H1 (cell line): ENCODE data around the gene SNX3. TPM values are rescaled to one million over a fixed set of nuclear protein-coding genes. Genes with fewer than 3 reads are reported as not detected.
A peak's percentile ranks its signal among the peaks of the same experiment; 100 is the strongest.

Experiments
- CTCF ChIA-PET: fragments of 300-600 bp; sonication (Branson Sonifier 250); formaldehyde crosslinking; loops from one replicate; lab custom pipeline; 2021; ENCODE audit not compliant: partially characterized antibody; lab: Charles Lee
- POLR2A ChIA-PET: fragments of 300-600 bp; sonication (Branson Sonifier 250); formaldehyde crosslinking; loops from one replicate; lab custom pipeline; 2021; ENCODE audit warnings: inconsistent platforms; ENCODE audit not compliant: partially characterized antibody; lab: Charles Lee
- DNase-seq, 2 experiments: peaks; one replicate each; pipeline versions ENCODE4 v3.0.0 to v3.0.0-alpha.2; 2010 to 2022; ENCODE audit warnings: low spot score in 2 of 2, low read depth in 1 of 2, mixed read lengths in 1 of 2
- FAIRE-seq: peaks from 2 replicates; lab custom pipeline; 2011; peaks lifted over from hg19 to GRCh38; lab: Jason Lieb, UNC
- H2AFZ ChIP-seq: 2 replicates; pipeline ENCODE4 v1.8.1; 2012; ENCODE audit warnings: low read length, inconsistent platforms
- H2AK5ac ChIP-seq: 2 replicates; pipeline ENCODE4 v1.6.1; 2013; ENCODE audit warnings: low read depth, low read length
- H2BK120ac ChIP-seq: replicated peaks from 2 replicates; pipeline ENCODE3; 2013; ENCODE audit warnings: low read depth, low read length, inconsistent platforms
- H2BK12ac ChIP-seq: 2 replicates; pipeline ENCODE4 v1.6.1; 2013; ENCODE audit warnings: low read depth, low read length
- H2BK15ac ChIP-seq: 2 replicates; pipeline ENCODE4 v1.6.1; 2013; ENCODE audit warnings: low read length
- H2BK20ac ChIP-seq: 2 replicates; pipeline ENCODE4 v1.6.1; 2013; ENCODE audit warnings: low read length
- H2BK5ac ChIP-seq: 2 replicates; pipeline ENCODE4 v1.6.1; 2013; ENCODE audit warnings: low read depth, low read length
- H3K14ac ChIP-seq: 2 replicates; pipeline ENCODE4 v1.6.1; 2013; ENCODE audit warnings: inconsistent platforms; ENCODE audit not compliant: insufficient read length
- H3K18ac ChIP-seq: 2 replicates; pipeline ENCODE4 v1.6.1; 2013; ENCODE audit warnings: low read length; ENCODE audit errors: extremely low read depth
- H3K23ac ChIP-seq: 2 replicates; pipeline ENCODE4 v1.6.1; 2013; ENCODE audit warnings: inconsistent platforms; ENCODE audit not compliant: insufficient read length
- H3K23me2 ChIP-seq: 2 replicates; pipeline ENCODE4 v1.6.1; 2013; ENCODE audit warnings: low read depth, low read length
- H3K27ac ChIP-seq: 2 replicates; pipeline ENCODE4 v1.6.1; 2011; ENCODE audit warnings: low read depth, low read length, inconsistent platforms
- H3K27me3 ChIP-seq, 4 experiments: replicated peaks in 1 of 4; 1 replicate in 1 of 4; 2 replicates in 3 of 4; pipeline versions ENCODE4 v1.6.1 to v1.8.1; 2011 to 2013; ENCODE audit warnings: low read length in 3 of 4, mild to moderate bottlenecking in 3 of 4, inconsistent platforms in 2 of 4, mixed read lengths in 2 of 4, moderate library complexity in 1 of 4; ENCODE audit not compliant: control insufficient read depth in 3 of 4, insufficient read depth in 3 of 4; ENCODE audit errors: extremely low read depth in 1 of 4
- H3K36me3 ChIP-seq, 4 experiments: 2 replicates each; pipeline versions ENCODE4 v1.6.1 to v1.8.1; 2011 to 2013; ENCODE audit warnings: mild to moderate bottlenecking in 4 of 4, low read length in 3 of 4, moderate library complexity in 2 of 4, control low read depth in 1 of 4, inconsistent platforms in 1 of 4; ENCODE audit not compliant: insufficient read depth in 4 of 4, control insufficient read depth in 2 of 4
- H3K4ac ChIP-seq: replicated peaks from 2 replicates; pipeline ENCODE3; 2013; ENCODE audit warnings: low read length, low read depth, mixed read lengths, inconsistent platforms; ENCODE audit not compliant: insufficient read length
- H3K4me1 ChIP-seq, 4 experiments: replicated peaks in 1 of 4; 1 replicate in 1 of 4; 2 replicates in 3 of 4; pipeline versions ENCODE4 v1.6.1 to v1.8.1; 2011 to 2013; ENCODE audit warnings: low read length in 3 of 4, inconsistent platforms in 2 of 4, mixed read lengths in 1 of 4; ENCODE audit not compliant: insufficient read depth in 4 of 4, control insufficient read depth in 3 of 4
- H3K4me2 ChIP-seq, 2 experiments: 2 replicates each; pipeline versions ENCODE4 v1.6.1 to v1.8.1; 2011 to 2013; ENCODE audit warnings: low read depth in 2 of 2, low read length in 2 of 2, control low read depth in 1 of 2, inconsistent platforms in 1 of 2, mild to moderate bottlenecking in 1 of 2; ENCODE audit not compliant: insufficient read depth in 1 of 2
- H3K4me3 ChIP-seq, 4 experiments: fragments of 200-600, 300-600 bp in 1 of 4; sonication (generic), shearing (Covaris generic), sonication (Bioruptor Twin) in 1 of 4; 2 replicates each; pipeline versions ENCODE4 v1.5.1 to v1.8.1; 2011 to 2016; ENCODE audit warnings: low read length in 4 of 4, low read depth in 3 of 4, control low read depth in 2 of 4, inconsistent platforms in 2 of 4, mild to moderate bottlenecking in 2 of 4, mixed read lengths in 1 of 4, moderate library complexity in 1 of 4; ENCODE audit not compliant: insufficient read depth in 2 of 4; ENCODE audit errors: extremely low read depth in 1 of 4
- H3K56ac ChIP-seq: replicated peaks from 2 replicates; pipeline ENCODE3; 2013; ENCODE audit warnings: low read depth, mild to moderate bottlenecking, mixed read lengths, low read length, inconsistent platforms; ENCODE audit not compliant: insufficient read length
- H3K79me1 ChIP-seq: 2 replicates; pipeline ENCODE4 v1.6.1; 2013; ENCODE audit warnings: low read depth, low read length, control low read depth
- H3K79me2 ChIP-seq, 2 experiments: 2 replicates each; pipeline versions ENCODE4 v1.6.1 to v1.8.1; 2012 to 2013; ENCODE audit warnings: low read length in 2 of 2, mild to moderate bottlenecking in 2 of 2, inconsistent platforms in 1 of 2; ENCODE audit not compliant: insufficient read depth in 2 of 2, control insufficient read depth in 1 of 2
- H3K9ac ChIP-seq, 4 experiments: replicated peaks in 1 of 4; 1 replicate in 1 of 4; 2 replicates in 3 of 4; pipeline versions ENCODE4 v1.6.1 to v1.8.1; 2011 to 2013; ENCODE audit warnings: low read depth in 3 of 4, low read length in 3 of 4, control low read depth in 2 of 4, mild to moderate bottlenecking in 2 of 4, moderate library complexity in 2 of 4, inconsistent platforms in 1 of 4; ENCODE audit errors: extremely low read depth in 1 of 4
- H3K9me3 ChIP-seq, 2 experiments: 2 replicates each; pipeline versions ENCODE4 v1.6.1 to v1.8.1; 2012 to 2013; ENCODE audit warnings: mild to moderate bottlenecking in 2 of 2, moderate library complexity in 2 of 2, control low read depth in 1 of 2, inconsistent platforms in 1 of 2, low read depth in 1 of 2, low read length in 1 of 2, mixed read lengths in 1 of 2; ENCODE audit not compliant: insufficient read depth in 2 of 2
- H4K20me1 ChIP-seq, 2 experiments: replicated peaks in 1 of 2; 2 replicates each; pipeline versions ENCODE3 to v1.8.1; 2011 to 2013; ENCODE audit warnings: inconsistent platforms in 2 of 2, low read length in 2 of 2, mild to moderate bottlenecking in 1 of 2; ENCODE audit not compliant: insufficient read depth in 2 of 2, control insufficient read depth in 1 of 2
- H4K5ac ChIP-seq: 2 replicates; pipeline ENCODE4 v1.6.1; 2013; ENCODE audit warnings: low read length, low read depth, mixed read lengths, inconsistent platforms; ENCODE audit not compliant: insufficient read length
- H4K8ac ChIP-seq: 2 replicates; pipeline ENCODE4 v1.8.0; 2013; ENCODE audit warnings: mild to moderate bottlenecking, moderate library complexity, low read length, inconsistent platforms; ENCODE audit not compliant: insufficient read depth; ENCODE audit errors: extremely low read depth
- H4K91ac ChIP-seq: replicated peaks from 2 replicates; pipeline ENCODE3; 2013; ENCODE audit warnings: low read length, mixed read lengths, inconsistent platforms; ENCODE audit not compliant: insufficient read length
- CHD1 ChIP-seq: IDR thresholded peaks from 2 replicates; pipeline ENCODE4 v1.6.1; 2012; ENCODE audit warnings: low read depth, low read length, improper control_type of control experiment
- EZH2 ChIP-seq: fragments of 200-600 bp; sonication (generic); IDR thresholded peaks from 2 replicates; pipeline ENCODE4 v1.7.1; 2012; ENCODE audit warnings: low read depth, mild to moderate bottlenecking, moderate library complexity, low read length, inconsistent platforms; ENCODE audit not compliant: severe bottlenecking
- SRF ChIP-seq: IDR thresholded peaks from 2 replicates; pipeline ENCODE4 v1.6.1; 2011; ENCODE audit warnings: mild to moderate bottlenecking, low read depth, low read length, moderate library complexity
- TEAD4 ChIP-seq: IDR thresholded peaks from 2 replicates; pipeline ENCODE4 v1.6.1; 2012; ENCODE audit warnings: low read depth, low read length, inconsistent platforms, mixed read lengths
- WGBS, 2 experiments: shearing (Covaris generic) in 1 of 2; methylation state at CpG; one replicate each; pipeline versions ENCODE4 v1.1.6 to v1.1.7; 2013 to 2015; ENCODE audit warnings: low lambda C conversion rate in 2 of 2, mixed read lengths in 2 of 2, inconsistent platforms in 1 of 2, low coverage in 1 of 2, missing lambda C conversion rate in 1 of 2; ENCODE audit not compliant: insufficient replicate concordance in 2 of 2, insufficient coverage in 1 of 2, insufficient read length in 1 of 2; ENCODE audit errors: extremely low coverage in 1 of 2, missing lambda C conversion rate in 1 of 2; 5-methylcytosine and 5-hydroxymethylcytosine counted together
- polyA plus RNA-seq, 7 experiments: library from polyadenylated mRNA; depleted of rRNA in 3 of 7; stranded (reverse) in 5 of 7; unstranded in 2 of 7; fragments of >200 nt in 5 of 7; fragments of 200-250 nt in 2 of 7; gene quantifications; 1 replicate in 5 of 7; 2 replicates in 1 of 7; 4 replicates in 1 of 7; pipeline versions ENCODE4 v1.2.1 to v1.2.3, GENCODE V29; 2011 to 2013; ENCODE audit warnings: missing spikeins in 2 of 7, mixed read lengths in 2 of 7
- total RNA-seq: library from RNA; stranded (reverse); fragmentation: NEBNext Ultra II Directional; extraction: Animal tissue kit (Norgen Biotek cat#: 25700); gene quantifications from 2 replicates; pipeline ENCODE4 v1.2.1, GENCODE V29; 2021

SNX3 gene
- total and polyA plus RNA-seq, 2 of the 8 experiments (the other 6 are each of a cell fraction or from before 2014, with no cell fraction given), result 72.5 to 150 TPM

DNA sequence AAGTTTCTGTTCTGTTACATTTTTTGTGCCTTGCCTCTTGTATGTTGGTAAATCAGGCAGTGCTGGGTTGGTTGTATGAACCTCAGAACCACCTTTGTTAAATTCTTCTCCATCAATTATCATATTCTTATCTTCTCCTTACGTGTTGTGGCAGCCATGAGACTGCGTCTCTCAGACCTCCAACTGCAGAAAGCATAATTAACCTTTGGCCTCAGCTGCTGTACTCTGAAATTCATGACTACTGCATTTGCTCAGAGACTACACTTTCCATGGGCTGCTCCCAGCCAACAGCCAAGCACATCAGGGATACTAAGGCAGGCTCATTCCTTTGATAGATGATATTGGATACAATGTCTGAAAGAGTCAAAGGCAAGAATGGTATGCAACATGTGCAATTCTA is 15.1 kb upstream of the SNX3 start:
- H3K27ac ChIP-seq, result no peak overlapping the region
- no peak overlapping the region for H4K5ac ChIP-seq
- no peaks in the 10 kb centered on the region for H3K27me3 ChIP-seq
- H4K20me1 ChIP-seq, result no peaks in the 10 kb centered on the region
- H3K18ac ChIP-seq, result no peak overlapping the region
- H2AFZ ChIP-seq, result no peak overlapping the region
- H3K23ac ChIP-seq, result no peak overlapping the region
- FAIRE-seq, result no peak
- no peak overlapping the region for H4K91ac ChIP-seq
- no peak overlapping the region for H3K56ac ChIP-seq
- H3K79me2 ChIP-seq, result no peaks in the 10 kb centered on the region
- no peak overlapping the region for H3K9ac ChIP-seq
- H3K36me3 ChIP-seq, result no peaks in the 10 kb centered on the region
- DNase-seq, result peak in 1 of 2 experiments; percentile 17
- no peak overlapping the region for H3K4me2 ChIP-seq
- POLR2A ChIA-PET, result interaction anchor here (0.5 kb wide), 1 partner anchor 12 kb away, joined by 3 read pairs; no protein-coding TSS in a partner anchor
- WGBS, 2 experiments, result 84% methylated on average over 2 of the region's 2 CpGs; no CpG with 5 or more reads in 1 of the 2 experiments
- no peak overlapping the region for H3K4me3 ChIP-seq
- peaks cover 0 to 4% (median 0%) of the 10 kb centered on the region in 4 experiments; a peak in 2 of 7 replicates for H3K4me1 ChIP-seq
- H2BK5ac ChIP-seq, result no peak overlapping the region
- no peaks in the 10 kb centered on the region for H3K23me2 ChIP-seq
- H3K9me3 ChIP-seq, result no peaks in the 10 kb centered on the region
- no peak overlapping the region for H2BK20ac ChIP-seq
- no peak overlapping the region for H2BK120ac ChIP-seq
- H3K79me1 ChIP-seq, result no peaks in the 10 kb centered on the region
- no peak overlapping the region for H4K8ac ChIP-seq
- H2AK5ac ChIP-seq, result no peak overlapping the region
- H2BK12ac ChIP-seq, result no peak overlapping the region
- H3K14ac ChIP-seq, result no peak overlapping the region
- H2BK15ac ChIP-seq, result no peak overlapping the region
- CTCF ChIA-PET, result no interaction called here
- no peak overlapping the region for H3K4ac ChIP-seq
- TF ChIP-seq CHD1 (no peak), TEAD4 (no peak), EZH2 (no peak), SRF (no peak)
